Measurements from ENCODE around the gene SLC51B.

GRCh38 chr15:65082303-65082953, 37.2 kb downstream of the SLC51B start:
- TF ChIP-seq REST (IDR thresholded peaks at IDR 0.05; ENCODE audit: insufficient read depth in 1 of 2, low read depth in 2 of 2, low read length in 2 of 2), result no peak
- no peak for TF ChIP-seq SIN3A (IDR thresholded peaks at IDR 0.05; ENCODE audit: borderline replicate concordance, insufficient read depth, low read length)
- TF ChIP-seq POLR2AphosphoS5 (IDR thresholded peaks at IDR 0.05; ENCODE audit: low read depth, low read length), result no peak
- TF ChIP-seq TAF1 (IDR thresholded peaks at IDR 0.05; ENCODE audit: borderline replicate concordance, insufficient read depth, low read length), result no peak
